ENCODE results near the gene CORIN.

Gene CORIN

DNA sequence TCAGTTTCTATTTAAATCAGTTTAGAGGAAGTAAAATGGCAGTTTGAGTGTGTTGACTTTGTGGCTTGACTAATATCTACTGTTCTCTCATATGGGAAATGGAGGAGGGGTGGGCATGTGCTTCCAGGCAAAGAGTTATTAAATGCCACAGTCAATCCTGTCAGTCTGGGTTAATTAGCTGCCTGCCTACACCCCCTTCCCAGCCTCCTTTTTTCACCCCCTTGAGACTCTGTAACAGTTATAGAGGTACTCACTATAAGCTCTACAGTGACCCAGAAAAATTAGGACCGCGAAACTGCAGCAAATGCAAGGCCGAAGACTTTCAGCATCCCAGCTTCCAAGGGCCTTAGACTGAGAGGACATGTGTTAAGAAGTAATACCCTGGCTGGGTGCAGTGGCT, 165.2 kb downstream of the CORIN start:
- DNase-seq, result no peak

DNA sequence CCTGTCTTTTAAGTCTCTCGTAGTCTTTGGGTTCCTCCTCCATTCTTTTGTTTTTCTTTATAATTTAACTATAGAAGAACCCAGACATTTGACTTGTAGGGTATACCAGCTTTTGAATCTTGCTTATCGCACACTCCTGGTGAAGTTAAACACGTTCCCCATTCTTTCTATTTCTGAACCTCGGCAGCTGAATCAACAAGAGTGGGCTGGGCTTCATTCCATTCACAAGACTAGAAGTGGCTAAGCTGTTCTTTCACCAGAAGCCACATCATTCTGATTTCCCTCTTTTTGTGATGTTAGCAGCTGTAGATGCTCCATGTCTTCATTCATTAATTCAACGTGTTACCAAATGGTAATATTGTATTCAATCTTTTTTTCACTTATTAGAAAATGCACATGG, 167.9 kb downstream of the CORIN start:
- DNase-seq, result peak; percentile 56

DNA sequence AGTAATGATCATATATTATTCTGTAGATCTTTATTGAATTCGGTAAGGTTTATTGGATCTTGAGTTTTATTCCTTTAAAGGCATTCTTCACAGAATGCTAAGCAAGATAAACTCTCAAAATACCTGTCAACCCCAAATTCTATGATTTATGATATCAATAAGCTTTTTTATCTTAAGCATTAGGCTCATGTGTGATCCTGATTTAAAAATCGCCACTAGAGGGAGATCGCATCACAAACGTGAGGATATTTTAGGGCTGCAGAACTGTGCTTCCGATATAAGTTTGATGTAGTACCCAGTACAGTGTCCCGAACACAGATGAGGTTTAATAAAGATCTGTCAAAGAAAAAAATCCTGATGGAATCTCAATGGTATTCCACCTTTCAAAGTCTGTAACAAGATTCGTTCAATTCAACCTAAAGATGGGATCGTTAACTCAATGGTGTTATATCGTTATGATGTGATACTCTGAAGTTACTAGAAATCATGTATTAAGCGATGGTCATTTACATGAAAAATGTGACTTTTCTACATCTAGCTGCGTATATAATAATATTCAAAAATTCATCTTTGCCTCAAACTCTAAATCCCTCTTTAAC, 169.0 kb downstream of the CORIN start:
- peak; percentile 30 for DNase-seq

DNA sequence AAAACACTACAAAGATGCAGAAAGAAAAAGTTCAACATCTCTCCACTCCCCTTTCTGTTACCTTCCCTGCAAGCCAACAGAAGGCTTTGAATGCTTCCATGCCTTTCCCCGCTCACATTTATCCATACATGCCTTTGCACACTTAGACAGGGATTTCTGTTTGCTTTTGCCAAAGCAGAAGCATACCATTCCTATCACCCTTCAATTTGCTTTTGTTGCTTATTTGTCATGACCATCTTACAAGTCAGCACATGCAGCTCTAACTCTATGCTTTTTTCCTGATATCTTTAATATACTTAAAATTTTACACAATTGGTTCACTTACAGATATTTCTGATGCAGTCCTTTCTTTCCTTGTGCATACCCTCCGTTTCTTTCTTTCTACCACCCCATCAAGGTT, 169.6 kb downstream of the CORIN start:
- no peak for DNase-seq

DNA sequence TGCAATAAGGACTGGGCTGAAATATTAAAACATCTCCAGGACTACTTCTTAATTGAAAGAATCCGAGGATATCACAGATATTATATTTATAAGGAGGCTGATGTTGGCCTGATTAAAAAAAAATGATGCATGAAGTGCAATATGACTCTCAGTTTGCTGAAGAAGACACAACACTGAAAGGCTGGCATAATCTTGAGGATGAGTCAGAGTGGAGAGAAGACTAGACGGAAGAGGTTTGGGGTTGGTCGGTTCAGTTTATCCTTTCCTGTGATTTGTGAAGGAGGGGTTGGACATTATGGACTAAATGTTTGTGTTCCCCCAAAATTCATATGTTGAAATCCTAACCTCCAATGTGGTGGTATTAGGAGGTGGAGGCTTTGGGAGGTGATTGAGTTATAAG, 170.3 kb downstream of the CORIN start:
- DNase-seq, result no peak

DNA sequence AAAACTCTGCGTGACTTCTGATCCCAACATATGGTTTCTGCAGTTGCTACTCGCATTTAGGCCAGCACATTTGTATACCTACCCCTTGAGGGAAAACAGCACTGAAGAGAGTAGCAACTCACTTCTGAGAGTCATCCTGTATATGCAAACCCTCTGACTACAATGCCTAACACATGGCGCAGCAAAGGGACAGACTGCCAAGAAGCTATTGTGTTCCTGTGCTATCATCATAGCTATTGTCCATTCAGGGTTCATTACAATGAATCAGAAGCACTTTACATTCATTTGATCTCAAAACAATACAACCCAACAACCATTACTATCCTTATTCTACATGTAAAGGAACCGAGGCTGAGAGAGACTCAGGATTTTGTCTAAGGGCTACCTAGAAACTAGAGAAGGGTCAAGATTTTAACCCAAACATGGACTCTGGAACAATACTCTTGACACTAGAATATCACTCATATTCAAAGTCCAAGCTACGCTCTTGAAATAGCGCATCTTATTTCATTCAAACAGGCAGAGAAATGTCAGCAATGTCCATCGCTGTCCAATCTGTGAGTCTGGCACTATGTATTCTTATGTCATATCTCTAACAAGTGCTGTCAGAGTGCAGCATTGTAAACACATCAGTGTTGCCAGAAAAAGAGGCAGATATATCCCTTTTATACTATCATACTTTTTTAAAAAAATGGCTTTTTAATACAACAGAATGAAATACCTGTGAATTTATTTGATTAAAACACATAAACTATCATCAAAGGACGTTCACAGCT, 173.6 kb downstream of the CORIN start:
- no peak for DNase-seq

DNA sequence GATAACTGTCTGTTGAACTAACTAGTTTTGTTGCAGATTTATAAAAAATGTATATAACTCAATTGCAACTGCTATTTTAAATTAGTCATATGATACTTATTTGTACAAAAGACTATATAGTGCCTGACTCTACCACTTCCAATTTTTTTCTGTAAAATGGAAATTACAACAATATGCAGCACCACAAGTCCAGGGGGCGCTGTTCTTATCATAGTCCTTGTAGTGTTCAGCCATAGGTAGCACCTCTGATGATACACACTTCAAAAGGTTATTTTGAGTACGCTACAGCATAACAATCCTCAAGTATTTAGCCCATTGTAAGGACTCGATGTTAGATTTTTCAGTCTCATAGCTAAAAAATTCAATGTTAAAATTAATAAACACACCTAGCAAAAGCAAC, 174.9 kb downstream of the CORIN start:
- no peak for DNase-seq

DNA sequence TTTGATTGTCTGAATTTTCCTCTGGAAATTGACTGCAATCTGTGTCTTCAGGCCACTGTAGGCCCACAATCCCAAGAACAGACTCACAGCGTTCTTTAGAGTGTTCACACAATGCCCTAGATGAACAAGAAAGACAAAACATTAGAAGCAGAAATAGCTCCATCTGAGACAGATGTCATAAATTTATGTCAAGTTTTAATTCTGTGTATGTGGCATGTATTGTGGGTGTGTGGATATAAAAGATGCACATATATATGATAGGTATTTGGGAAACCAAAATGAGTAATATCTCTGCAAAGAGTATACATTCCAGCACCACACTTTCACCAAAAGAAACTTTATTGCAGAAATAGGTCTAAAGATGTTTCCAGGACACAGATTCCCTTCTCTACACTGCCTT, 176.1 kb downstream of the CORIN start:
- DNase-seq, result no peak

DNA sequence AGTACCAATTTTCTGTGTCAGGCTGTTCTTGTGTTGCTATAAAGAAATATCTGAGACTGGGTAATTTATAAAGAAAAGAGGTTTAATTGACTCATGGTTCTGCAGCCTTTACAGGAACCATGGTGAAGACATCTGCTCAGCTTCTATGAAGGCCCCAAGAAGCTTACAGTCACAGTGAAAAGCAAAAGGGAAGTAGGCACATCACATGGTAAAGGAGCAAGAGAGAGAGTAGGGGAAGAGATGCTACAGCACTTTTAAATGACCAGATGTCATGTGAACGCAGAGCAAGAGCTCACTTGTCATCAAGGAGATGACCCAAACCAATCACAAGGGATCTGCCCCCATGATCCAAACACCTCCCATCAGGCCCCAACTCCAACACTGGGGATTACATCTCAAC, 178.5 kb downstream of the CORIN start:
- DNase-seq, result no peak

DNA sequence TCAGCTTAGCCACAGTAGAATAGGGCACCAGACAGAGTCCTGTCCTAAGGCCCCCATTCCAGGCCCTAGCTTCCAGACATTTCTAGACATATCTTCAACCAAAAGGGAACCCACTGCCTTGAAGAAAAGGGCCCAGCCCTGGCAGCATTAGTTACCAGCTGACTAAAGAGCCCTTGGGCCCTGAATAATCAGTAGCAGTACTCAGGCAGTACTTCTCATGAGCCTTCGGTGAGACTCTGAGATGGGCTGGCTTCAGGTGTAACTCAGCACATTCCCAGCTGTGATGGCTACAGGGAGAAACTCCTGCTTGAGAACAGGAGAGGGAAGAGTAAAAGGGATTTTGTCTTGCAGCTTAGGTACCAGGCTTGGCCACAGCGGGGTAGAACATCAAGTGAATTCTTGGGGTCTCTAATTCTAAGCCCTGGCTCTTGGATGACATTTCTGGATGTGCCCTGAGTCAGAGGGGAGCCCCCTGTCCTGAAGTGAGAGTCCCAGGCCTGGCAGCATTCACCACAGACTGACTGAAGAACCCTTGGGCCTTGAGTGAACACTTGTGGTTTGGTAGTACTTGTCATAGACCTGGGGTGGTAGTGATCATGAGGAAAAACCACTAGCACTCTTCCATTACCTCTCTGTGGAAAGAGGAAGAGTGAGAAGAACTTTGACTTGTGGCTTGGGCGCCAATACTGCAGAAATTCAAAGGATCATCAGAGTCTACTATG, 182.7 kb downstream of the CORIN start:
- no peak for DNase-seq

DNA sequence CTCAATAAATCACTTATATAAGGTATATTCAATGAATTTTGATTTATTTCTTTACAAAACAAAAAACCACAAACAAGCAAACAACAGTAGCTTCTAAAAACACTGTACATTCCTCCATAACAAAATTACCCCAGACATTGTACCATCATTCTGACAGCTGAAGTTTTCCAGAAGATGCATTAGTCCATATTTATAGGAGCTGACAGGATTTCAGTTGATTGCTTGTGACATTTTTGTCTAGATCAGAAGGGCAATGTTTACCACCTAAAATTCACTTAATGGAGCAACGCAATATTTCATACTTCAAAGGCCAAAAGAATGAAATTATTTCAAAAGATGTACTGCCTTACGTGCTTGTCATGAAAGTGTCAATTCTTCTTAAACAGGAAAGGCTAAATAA, 185.8 kb downstream of the CORIN start:
- DNase-seq, result no peak

DNA sequence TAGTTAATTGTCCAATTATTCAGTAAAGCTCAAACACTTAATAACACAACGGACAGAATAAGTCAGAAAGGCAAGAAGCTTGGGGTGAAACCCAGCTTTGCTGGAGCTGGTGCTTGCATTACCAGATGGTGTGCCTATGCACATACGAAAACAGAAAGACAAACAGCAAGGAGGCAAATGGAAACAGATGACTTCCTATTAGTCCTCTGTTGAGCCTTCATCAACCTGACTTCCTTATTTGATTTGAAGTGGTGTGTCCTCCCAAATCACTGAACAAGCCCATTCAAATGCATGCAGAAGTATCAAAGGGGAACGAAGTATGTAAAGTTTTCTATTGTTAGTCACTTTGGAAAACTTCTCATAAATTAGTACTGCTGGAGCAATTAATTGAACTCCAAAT, 186.6 kb downstream of the CORIN start:
- no peak for DNase-seq

DNA sequence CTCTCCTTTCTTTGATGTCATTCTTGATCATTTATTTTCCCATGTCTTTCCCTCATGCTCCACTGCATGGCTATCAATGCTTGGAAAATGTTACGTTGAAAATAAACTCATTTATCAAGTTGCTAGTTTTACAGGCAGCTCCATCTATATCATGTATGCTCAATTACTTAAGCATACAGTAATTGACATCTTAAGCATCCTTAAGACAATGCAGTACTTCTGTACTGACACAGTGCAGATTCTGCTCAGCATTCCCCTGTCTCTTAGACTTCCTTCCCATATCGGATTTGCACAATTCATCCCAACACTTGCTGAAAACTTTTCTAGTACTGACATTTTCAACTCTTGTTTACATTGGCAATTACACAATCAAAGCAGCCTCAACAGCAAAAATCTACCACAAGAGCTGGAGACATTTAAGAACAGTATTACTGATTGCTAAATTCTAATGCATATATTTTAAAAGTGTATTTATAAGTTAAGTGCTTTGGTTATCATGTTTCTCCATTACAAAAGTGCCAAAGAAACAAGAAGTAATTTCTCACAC, 187.2 kb downstream of the CORIN start:
- DNase-seq, result no peak

DNA sequence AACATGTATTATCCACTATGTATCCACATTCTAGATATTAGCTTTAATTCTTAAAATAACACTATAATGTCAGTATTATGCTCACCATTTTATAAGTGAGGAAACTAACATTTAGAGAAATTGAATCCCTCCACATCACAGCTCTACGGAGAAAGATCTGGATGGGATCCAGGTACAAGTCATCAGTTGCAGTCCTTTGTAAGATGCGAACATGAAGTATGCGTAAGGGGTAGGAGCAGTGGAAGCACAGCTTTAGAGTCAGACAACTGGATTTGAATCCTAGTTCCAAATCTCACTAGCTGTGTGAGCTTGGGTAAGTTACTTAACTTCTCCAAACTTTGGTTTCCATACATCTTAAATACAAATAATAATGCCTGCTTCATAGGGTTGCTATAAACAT, 190.3 kb downstream of the CORIN start:
- DNase-seq, result no peak

DNA sequence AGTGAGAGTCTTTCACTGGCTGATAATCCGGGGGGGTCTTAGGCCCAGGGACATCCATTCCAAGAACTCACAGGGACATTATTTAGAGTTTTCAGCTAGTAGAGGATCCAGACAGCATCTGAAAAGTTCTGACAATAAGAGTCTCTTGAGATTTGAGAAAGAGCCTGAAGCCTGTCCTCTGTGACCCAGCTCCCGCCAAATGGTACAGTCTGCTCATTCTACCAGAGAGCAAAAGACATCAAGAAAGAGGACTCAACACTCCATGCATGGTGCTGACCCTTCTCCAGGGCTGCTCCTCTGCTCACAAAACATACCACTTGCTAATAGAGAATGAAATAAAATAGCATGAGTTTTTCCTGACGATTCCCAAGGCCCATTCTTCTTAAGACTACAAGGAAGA, 190.8 kb downstream of the CORIN start:
- DNase-seq, result no peak

DNA sequence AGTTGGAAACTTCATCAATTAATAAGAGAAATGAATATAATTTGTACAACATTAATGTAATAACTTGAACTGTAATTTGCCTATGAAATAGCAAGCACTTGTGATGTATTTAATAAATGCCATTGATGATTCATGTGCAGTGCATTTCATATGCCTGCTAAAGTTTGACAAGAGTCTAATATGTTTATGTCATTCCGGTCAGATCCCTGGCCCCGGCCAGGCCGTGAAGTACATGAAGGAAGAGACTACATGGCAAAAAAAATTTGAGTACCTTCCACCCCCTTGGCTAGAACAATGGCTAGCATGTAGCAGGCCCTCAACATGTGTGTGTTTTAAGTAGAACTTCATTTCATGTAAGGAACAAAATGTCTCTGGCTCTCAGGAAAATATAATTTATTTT, 191.5 kb downstream of the CORIN start:
- DNase-seq, result no peak

DNA sequence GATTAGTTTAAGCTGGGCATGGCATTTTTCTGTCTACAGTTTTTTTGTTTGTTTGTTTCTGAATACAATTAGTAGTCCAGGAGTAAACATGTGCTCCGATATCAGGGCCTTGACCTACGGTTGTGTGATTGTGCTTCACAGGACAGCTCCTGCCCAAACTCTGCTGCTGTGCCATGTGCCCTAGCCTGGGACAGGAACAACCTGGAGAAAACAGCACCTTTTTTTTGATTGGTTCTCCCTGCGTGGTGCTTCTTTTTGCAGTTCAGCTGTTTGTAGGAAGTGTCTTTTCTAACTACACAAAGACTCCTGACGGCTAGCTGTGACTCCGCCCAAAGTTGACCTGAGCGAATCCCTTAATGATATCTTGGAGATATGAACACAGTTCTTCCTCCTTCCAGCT, 194.0 kb downstream of the CORIN start:
- DNase-seq, result no peak

DNA sequence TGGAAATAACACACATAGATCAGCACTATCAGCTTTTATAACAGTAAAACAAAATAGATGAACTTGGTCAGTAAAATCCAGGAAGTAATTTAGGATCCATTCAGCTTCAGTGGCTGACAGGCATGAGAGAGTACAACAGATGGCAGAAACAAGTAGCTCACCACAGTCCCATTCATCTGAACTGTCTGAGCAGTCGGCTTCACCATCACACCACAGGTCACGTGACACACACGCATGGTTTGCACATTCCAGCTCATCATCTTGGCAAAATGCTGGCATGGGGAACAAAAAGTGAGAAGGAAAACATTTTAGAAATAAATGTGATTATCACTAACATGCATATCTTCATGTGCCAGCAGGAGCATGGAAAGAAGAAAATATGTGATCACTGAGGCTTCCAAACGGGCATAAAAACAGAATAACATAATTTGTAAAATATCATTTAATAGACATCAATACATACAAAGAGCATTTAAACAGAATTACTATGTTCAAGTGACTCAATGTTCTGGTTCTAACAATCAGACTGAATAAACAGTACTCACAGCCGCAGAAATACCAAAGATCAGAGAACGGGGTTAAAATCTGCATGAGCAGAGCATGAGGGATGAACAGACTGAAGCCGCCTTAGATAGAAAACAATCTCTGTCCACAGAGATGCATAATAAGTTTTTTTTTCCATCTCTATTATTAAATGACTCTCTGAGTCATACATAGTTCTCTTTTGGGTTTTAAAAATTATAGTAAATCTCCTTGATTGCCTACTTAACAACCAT, 194.7 kb downstream of the CORIN start:
- DNase-seq, result no peak

DNA sequence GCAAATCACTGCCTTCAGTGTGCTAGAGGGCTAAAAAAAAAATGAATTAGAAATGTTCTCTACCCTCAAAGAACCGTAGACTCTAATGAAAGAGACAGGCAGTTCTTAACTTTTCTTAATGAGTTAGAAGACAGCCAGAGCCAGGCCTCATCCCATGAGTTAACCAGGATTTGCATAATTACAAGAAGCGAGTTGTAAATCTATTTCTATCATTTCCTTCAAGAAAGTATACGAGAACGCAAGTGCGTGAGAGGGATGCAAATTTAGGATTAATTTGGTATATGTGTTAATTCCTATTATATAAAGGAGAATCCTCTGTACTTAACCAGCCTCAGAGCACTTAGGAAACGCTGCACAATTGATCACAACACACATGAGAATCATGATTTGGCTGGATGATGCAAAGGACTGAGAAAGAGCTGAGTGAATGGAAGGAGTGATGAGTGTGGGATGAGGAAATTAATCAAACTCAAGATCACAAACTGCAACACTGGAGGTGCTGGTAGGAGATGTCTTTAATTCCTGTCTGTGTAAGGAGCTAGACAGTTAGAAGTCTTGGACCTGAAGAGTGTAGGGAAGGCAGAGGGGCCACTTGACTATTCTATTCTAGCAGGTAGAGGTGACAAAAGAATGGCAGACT, 195.6 kb downstream of the CORIN start:
- DNase-seq, result no peak

DNA sequence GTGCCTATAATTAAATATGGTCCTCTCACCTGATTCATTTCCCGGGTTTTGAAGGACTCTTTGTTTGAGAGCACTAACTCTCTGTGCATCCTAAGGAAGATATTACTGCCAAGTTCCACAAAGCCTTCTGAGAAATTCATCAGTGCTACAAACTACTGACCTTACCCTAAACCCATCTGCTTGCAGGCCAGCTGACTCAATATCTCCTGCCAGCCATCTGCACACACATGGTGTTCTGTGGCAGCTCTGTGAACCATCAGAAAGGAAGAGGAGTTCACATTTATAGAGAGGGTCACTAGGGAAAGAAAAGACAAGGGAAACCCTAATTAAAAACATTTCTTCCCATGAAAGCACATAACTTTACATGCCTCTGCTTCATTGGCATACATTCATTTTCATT, 196.1 kb downstream of the CORIN start:
- DNase-seq, result no peak

DNA sequence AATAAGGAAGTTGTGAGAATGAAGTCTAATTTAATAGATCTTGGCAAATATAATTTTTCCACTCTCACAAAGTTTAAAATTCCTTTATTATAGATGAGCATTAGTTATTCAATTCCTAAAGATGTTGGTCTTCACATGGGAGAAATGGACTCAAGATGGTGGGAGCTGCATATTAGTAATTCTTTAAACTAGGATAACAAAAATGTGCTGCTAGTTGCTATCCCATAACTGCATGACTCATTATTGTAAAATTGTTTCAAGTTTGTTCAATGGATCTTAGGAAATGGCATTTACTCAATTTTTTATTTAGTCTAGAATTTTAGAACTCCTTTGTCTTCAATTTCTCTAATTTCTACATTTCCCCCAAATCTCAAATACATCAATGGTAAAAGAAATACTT, 197.0 kb downstream of the CORIN start:
- no peak for DNase-seq

DNA sequence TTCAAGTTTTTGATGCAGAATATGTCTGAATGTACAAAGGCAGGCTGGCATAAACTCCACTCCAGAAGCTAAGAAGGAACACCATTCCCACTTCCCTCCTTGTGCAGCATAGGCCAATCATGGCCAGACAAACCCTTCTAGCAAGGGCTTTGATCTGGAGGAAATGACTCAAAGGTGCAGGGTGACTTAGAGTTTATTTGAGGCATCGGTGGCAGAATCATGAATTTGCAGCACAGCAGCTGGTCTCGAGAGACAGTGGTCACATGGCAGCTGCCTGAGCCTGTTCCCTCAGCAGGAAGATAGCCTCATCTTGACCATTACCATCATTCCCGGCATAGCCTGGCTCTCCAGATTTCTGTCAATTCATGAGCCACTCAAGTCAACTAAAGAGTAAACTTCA, 198.3 kb downstream of the CORIN start:
- DNase-seq, result no peak

DNA sequence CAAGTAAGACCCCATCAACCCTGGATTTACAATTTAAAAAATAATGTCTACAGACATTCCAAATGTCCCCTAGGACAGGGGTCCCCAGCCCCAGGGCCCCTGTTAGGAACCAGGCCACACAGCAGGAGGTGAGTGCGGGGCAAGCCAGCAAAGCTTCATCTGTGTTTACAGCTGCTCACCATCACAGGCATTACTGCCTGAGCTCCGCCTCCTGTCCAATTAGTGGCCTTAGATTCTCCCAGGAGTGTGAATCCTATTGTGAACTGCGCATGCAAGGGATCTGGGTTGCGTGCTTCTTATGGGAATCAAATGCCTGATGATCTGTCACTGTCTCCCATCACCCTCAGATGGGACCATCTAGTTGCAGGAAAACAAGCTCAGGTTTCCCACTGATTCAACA, 206.7 kb downstream of the CORIN start:
- no peak for DNase-seq
